A673 (cell line): ENCODE measurements around the gene ASMTL. TPM values are rescaled to one million over a fixed set of nuclear protein-coding genes. Genes with fewer than 3 reads are reported as not detected.

Experiments
- BruUV-seq: library from RNA; stranded (reverse); fragments of 400-500 nt; replicated peaks from 2 replicates; lab custom pipeline; 2021; lab: Mats Ljungman, UMichigan
- CTCF ChIA-PET: fragments of 300-600 bp; sonication (Branson Sonifier 250); formaldehyde crosslinking; loops from one replicate; lab custom pipeline; 2022; ENCODE audit warnings: antibody characterized with exemption; lab: Charles Lee
- POLR2A ChIA-PET: fragments of 300-600 bp; sonication (Branson Sonifier 250); formaldehyde crosslinking; loops from one replicate; lab custom pipeline; 2022; ENCODE audit warnings: antibody characterized with exemption; ENCODE audit not compliant: low non-redundant PET; lab: Charles Lee
- DNase-seq: peaks from one replicate; pipeline ENCODE4 v3.0.0-alpha.2; 2015; ENCODE audit warnings: low spot score
- H3K27ac ChIP-seq: fragments of 200-600 bp; sonication (generic); 2 replicates; pipeline ENCODE4 v1.5.1; 2016; ENCODE audit warnings: mixed run types, low read depth, mild to moderate bottlenecking, mixed read lengths, antibody characterized with exemption, low read length; ENCODE audit not compliant: poor library complexity, severe bottlenecking
- H3K27me3 ChIP-seq: fragments of 200-600 bp; sonication (generic); replicated peaks from 2 replicates; pipeline ENCODE4 v1.6.1; 2017; ENCODE audit warnings: mixed run types, low read depth, mild to moderate bottlenecking, mixed read lengths, antibody characterized with exemption, low read length; ENCODE audit not compliant: insufficient read depth, poor library complexity
- H3K36me3 ChIP-seq: fragments of 200-600 bp; sonication (generic); 2 replicates; pipeline ENCODE4 v1.6.1; 2016; ENCODE audit warnings: mixed run types, mild to moderate bottlenecking, mixed read lengths, antibody characterized with exemption, low read length; ENCODE audit not compliant: insufficient read depth, poor library complexity, severe bottlenecking
- H3K4me1 ChIP-seq: fragments of 200-600 bp; sonication (generic); 2 replicates; pipeline ENCODE4 v1.6.1; 2017; ENCODE audit warnings: mixed run types, mild to moderate bottlenecking, mixed read lengths, antibody characterized with exemption, low read length; ENCODE audit not compliant: insufficient read depth, poor library complexity, severe bottlenecking
- H3K4me3 ChIP-seq: fragments of 200-600 bp; sonication (generic); 2 replicates; pipeline ENCODE4 v1.5.1; 2016; ENCODE audit warnings: low read depth, mixed run types, mild to moderate bottlenecking, mixed read lengths, low read length; ENCODE audit not compliant: poor library complexity, severe bottlenecking
- H3K9me3 ChIP-seq: fragments of 200-600 bp; sonication (generic); 2 replicates; pipeline ENCODE4 v1.6.1; 2016; ENCODE audit warnings: mixed run types, low read depth, mild to moderate bottlenecking, mixed read lengths, antibody characterized with exemption, low read length; ENCODE audit not compliant: poor library complexity, severe bottlenecking
- CTCF ChIP-seq: fragments of 300-800, 200-600 bp; sonication (generic); conservative IDR thresholded peaks from 2 replicates; pipeline ENCODE4 v1.5.1; 2017; ENCODE audit warnings: low read depth, mild to moderate bottlenecking, antibody characterized with exemption, low read length, moderate library complexity, mixed read lengths
- EZH2 ChIP-seq: fragments of 200-600 bp; sonication (generic); IDR thresholded peaks from 2 replicates; pipeline ENCODE4 v1.6.1; 2017; ENCODE audit warnings: borderline replicate concordance, low read depth, mild to moderate bottlenecking, mixed read lengths, antibody characterized with exemption, low read length; ENCODE audit not compliant: poor library complexity, severe bottlenecking
- intact Hi-C: fragments of 100-400 bp; cut with micrococcal nuclease; formaldehyde crosslinking; loops from one replicate; pipeline ENCODE4 v1.10.0; 2022; ENCODE audit not compliant: unreplicated experiment
- total RNA-seq: library from RNA; stranded (reverse); gene quantifications from 2 replicates; pipeline ENCODE4 v1.2.3, GENCODE V29; 2021

ASMTL gene
- total RNA-seq, 1 experiment from 2014 or later, result 24.9 TPM

GRCh38 chrX:1472975-1473374 is 20.3 kb upstream of the ASMTL start:
- BruUV-seq, result no TSS peak
- POLR2A ChIA-PET, result no interaction called here
- Histone ChIP-seq H3K27me3 (peaks cover 4% of the 10 kb centered on the region), H3K4me1 (no peaks in the 10 kb centered on the region), H3K36me3 (no peaks in the 10 kb centered on the region), H3K27ac (no peak overlapping the region), H3K9me3 (no peaks in the 10 kb centered on the region), H3K4me3 (no peak overlapping the region)
- TF ChIP-seq EZH2 (no peak), CTCF (no peak)
- intact Hi-C loops, result no loop called here
- DNase-seq, result no peak
- CTCF ChIA-PET, result no interaction called here

- ChIA-PET CTCF (no interaction called here), POLR2A (no interaction called here)
- BruUV-seq, result no TSS peak
- no peaks in the 10 kb centered on the region for H3K9me3 ChIP-seq
- no peak overlapping the region for H3K4me3 ChIP-seq
- H3K4me1 ChIP-seq, result no peaks in the 10 kb centered on the region
- peak; percentile 67 for DNase-seq
- intact Hi-C loops, result no loop called here
- H3K36me3 ChIP-seq, result no peaks in the 10 kb centered on the region
- peaks cover 47% of the 10 kb centered on the region for H3K27me3 ChIP-seq
- H3K27ac ChIP-seq, result no peak overlapping the region
- TF ChIP-seq EZH2, result no peak
Measured at GRCh38 chrX:1468250-1468772, 15.6 kb upstream of the ASMTL start.

- H3K4me3 ChIP-seq, result no peak overlapping the region
- intact Hi-C loops, result no loop called here
- POLR2A ChIA-PET, result no interaction called here
- no TSS peak for BruUV-seq
- DNase-seq, result no peak
- no peak overlapping the region for H3K27ac ChIP-seq
- no peaks in the 10 kb centered on the region for H3K36me3 ChIP-seq
- H3K27me3 ChIP-seq, result peaks cover 59% of the 10 kb centered on the region
- TF ChIP-seq CTCF (no peak), EZH2 (no peak)
- H3K4me1 ChIP-seq, result no peaks in the 10 kb centered on the region
- no peaks in the 10 kb centered on the region for H3K9me3 ChIP-seq
- CTCF ChIA-PET, result no interaction called here
Measured at GRCh38 chrX:1466971-1467561, 14.4 kb upstream of the ASMTL start.

- ChIA-PET CTCF (no interaction called here), POLR2A (no interaction called here)
- H3K4me1 ChIP-seq, result no peaks in the 10 kb centered on the region
- no peaks in the 10 kb centered on the region for H3K9me3 ChIP-seq
- intact Hi-C loops, result no loop called here
- BruUV-seq, result no TSS peak
- DNase-seq, result no peak
- no peak for TF ChIP-seq EZH2
- TF ChIP-seq CTCF, result no peak
- H3K27ac ChIP-seq, result no peak overlapping the region
- no peaks in the 10 kb centered on the region for H3K36me3 ChIP-seq
- H3K4me3 ChIP-seq, result no peak overlapping the region
- peaks cover 59% of the 10 kb centered on the region for H3K27me3 ChIP-seq
Measured at GRCh38 chrX:1466232-1466661, 13.5 kb upstream of the ASMTL start.
